Endothelial cell (in vitro differentiated cells): ENCODE data around the gene OARD1. TPM values are rescaled to one million over a fixed set of nuclear protein-coding genes. Genes with fewer than 3 reads are reported as not detected.

ENCODE experiments used
- DNase-seq: peaks from one replicate; pipeline ENCODE4 v3.0.0; 2021; ENCODE audit warnings: low spot score
- H3K27ac Mint-ChIP-seq: one replicate; pipeline ENCODE4 v1.8.0; 2021; ENCODE audit warnings: mixed read lengths, inconsistent platforms; ENCODE audit not compliant: unreplicated experiment
- H3K27me3 Mint-ChIP-seq: one replicate; pipeline ENCODE4 v1.8.0; 2021; ENCODE audit warnings: mild to moderate bottlenecking, moderate library complexity, mixed read lengths, inconsistent platforms; ENCODE audit not compliant: unreplicated experiment
- H3K36me3 Mint-ChIP-seq: one replicate; pipeline ENCODE4 v1.8.0; 2021; ENCODE audit warnings: mild to moderate bottlenecking, low read depth, mixed read lengths, inconsistent platforms; ENCODE audit not compliant: unreplicated experiment
- H3K4me1 Mint-ChIP-seq: one replicate; pipeline ENCODE4 v1.8.0; 2021; ENCODE audit warnings: mild to moderate bottlenecking, mixed read lengths, inconsistent platforms; ENCODE audit not compliant: unreplicated experiment
- H3K4me3 Mint-ChIP-seq: one replicate; pipeline ENCODE4 v1.8.0; 2021; ENCODE audit warnings: mild to moderate bottlenecking, mixed read lengths, inconsistent platforms; ENCODE audit not compliant: unreplicated experiment
- H3K9me3 Mint-ChIP-seq: one replicate; pipeline ENCODE4 v1.8.0; 2021; ENCODE audit warnings: mixed read lengths, inconsistent platforms; ENCODE audit not compliant: unreplicated experiment
- total RNA-seq: library from RNA; stranded (reverse); fragmentation: NEBNext Ultra II Directional; extraction: Animal tissue kit (Norgen Biotek cat#: 25700); gene quantifications from one replicate; pipeline ENCODE4 v1.2.1, GENCODE V29; 2021; ENCODE audit not compliant: unreplicated experiment
- TF ChIP-seq, protein P1 (sequence below): fragments of 200-600 bp; sonication (generic); IDR thresholded peaks from one replicate; pipeline ENCODE4 v1.5.0; 2021; ENCODE audit warnings: antibody characterized with exemption; ENCODE audit not compliant: unreplicated experiment

OARD1 gene
- total RNA-seq, 1 donor from 2014 or later = 20.5 TPM

DNA sequence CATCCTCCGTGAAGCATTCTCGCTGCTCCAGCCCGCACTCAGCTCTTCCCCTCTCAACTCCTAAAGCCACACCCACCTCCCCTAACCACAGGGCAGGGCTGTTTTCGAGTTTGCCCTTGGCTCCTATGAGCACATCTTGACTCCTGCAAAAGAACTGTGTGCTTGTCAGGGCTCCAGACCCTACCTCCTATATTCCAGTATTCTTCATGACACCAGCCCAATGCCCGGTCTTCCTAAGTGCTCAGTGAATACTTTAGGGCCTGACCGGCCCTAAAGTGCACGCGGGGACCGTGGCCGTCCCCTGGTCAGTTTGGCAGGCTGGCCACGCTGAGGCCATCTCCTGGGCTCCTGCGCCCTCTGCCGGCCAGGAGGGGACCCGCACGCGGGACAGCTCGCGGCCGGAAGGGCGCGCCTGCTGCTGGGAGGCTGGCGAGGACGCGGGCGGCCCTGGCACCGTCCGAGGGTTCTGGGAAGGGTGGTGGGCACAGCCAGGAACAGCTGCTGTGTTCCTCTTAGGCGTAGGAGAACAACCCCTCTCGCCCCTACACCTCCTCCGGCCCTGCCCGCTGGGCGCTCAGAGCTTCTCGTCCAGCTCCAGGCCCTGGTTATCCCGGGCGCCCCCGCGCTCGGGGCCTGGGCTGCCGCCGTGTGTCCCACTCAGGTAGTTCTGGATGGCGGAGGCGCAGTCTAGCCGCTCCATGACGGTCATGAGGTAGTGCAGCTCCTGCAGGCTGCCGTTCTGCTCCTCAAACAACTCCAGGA is 44.2 kb downstream of the OARD1 start:
- peak overlapping the region; percentile 9 for H3K27ac Mint-ChIP-seq
- peaks cover 21% of the 10 kb centered on the region for H3K4me1 Mint-ChIP-seq

DNA sequence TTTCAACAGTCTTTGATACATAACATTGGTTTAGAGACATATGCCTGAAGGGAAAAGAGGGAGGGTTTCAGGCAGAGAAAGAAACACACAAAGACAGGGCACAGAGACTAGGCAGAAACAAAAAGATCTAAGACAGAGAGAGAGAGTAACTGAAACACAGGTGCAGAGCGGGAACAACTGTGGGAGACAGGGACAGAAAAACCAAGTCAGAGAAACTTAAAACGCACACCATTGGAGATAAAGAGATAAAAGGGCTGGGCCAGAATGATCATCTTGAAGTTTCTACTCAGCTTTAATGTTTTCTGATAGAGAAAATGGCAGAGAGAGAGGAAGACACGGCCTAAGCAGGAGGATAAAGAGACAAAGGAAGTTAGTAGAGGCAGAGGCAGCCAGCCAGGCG is 44.9 kb downstream of the OARD1 start:
- peak overlapping the region; percentile 9 for H3K27ac Mint-ChIP-seq
- peak overlapping the region; percentile 85 for H3K4me3 Mint-ChIP-seq
- H3K36me3 Mint-ChIP-seq = no peaks in the 10 kb centered on the region
- no peak for DNase-seq
- H3K27me3 Mint-ChIP-seq = no peaks in the 10 kb centered on the region
- peaks cover 21% of the 10 kb centered on the region for H3K4me1 Mint-ChIP-seq
- no peaks in the 10 kb centered on the region for H3K9me3 Mint-ChIP-seq
- TF ChIP-seq, protein P1, sequence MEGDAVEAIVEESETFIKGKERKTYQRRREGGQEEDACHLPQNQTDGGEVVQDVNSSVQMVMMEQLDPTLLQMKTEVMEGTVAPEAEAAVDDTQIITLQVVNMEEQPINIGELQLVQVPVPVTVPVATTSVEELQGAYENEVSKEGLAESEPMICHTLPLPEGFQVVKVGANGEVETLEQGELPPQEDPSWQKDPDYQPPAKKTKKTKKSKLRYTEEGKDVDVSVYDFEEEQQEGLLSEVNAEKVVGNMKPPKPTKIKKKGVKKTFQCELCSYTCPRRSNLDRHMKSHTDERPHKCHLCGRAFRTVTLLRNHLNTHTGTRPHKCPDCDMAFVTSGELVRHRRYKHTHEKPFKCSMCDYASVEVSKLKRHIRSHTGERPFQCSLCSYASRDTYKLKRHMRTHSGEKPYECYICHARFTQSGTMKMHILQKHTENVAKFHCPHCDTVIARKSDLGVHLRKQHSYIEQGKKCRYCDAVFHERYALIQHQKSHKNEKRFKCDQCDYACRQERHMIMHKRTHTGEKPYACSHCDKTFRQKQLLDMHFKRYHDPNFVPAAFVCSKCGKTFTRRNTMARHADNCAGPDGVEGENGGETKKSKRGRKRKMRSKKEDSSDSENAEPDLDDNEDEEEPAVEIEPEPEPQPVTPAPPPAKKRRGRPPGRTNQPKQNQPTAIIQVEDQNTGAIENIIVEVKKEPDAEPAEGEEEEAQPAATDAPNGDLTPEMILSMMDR = no peak

More for the DNA sequence above, 44.2 kb downstream of the OARD1 start:
- Mint-ChIP-seq H3K36me3 (no peaks in the 10 kb centered on the region), H3K4me3 (peak overlapping the region; percentile 85), H3K9me3 (no peaks in the 10 kb centered on the region), H3K27me3 (no peaks in the 10 kb centered on the region)
- peak; percentile 93 for DNase-seq
- TF ChIP-seq, protein P1 = peak; percentile 99

- Mint-ChIP-seq H3K9me3 (no peaks in the 10 kb centered on the region), H3K4me1 (peaks cover 20% of the 10 kb centered on the region)
Measured at GRCh38 chr6:41025966-41026530, 46.1 kb downstream of the OARD1 start.

DNA sequence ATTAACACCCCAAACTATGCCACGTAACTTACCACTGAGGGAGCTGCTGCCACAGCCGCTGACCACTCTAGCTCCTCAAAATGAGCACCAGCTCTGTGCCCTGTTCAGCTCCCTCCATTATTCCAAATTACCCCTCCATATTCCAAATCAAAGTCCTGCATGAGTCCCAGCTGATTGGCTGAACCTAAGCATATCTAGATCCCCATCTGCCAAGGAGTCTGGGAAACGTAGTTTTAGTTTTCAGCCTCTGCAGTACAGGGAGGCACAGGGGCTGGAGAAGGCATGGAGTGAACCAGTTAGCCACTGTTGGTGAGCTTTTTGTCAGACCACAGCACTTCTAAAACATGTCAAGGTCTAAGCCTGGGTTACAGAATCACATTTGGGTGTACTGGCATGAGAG is 49.0 kb downstream of the OARD1 start:
- TF ChIP-seq, protein P1 = no peak
- no peak overlapping the region for H3K27ac Mint-ChIP-seq
- H3K36me3 Mint-ChIP-seq = peaks cover 4% of the 10 kb centered on the region
- H3K4me1 Mint-ChIP-seq = peaks cover 11% of the 10 kb centered on the region
- no peak overlapping the region for H3K4me3 Mint-ChIP-seq
- peaks cover 2% of the 10 kb centered on the region for H3K27me3 Mint-ChIP-seq
- no peak for DNase-seq
- H3K9me3 Mint-ChIP-seq = no peaks in the 10 kb centered on the region

More at GRCh38 chr6:41025966-41026530, 46.1 kb downstream of the OARD1 start:
- H3K4me3 Mint-ChIP-seq = no peak overlapping the region
- DNase-seq = no peak
- peaks cover 2% of the 10 kb centered on the region for H3K27me3 Mint-ChIP-seq
- TF ChIP-seq, protein P1 = no peak
- no peaks in the 10 kb centered on the region for H3K36me3 Mint-ChIP-seq
- H3K27ac Mint-ChIP-seq = no peak overlapping the region

DNA sequence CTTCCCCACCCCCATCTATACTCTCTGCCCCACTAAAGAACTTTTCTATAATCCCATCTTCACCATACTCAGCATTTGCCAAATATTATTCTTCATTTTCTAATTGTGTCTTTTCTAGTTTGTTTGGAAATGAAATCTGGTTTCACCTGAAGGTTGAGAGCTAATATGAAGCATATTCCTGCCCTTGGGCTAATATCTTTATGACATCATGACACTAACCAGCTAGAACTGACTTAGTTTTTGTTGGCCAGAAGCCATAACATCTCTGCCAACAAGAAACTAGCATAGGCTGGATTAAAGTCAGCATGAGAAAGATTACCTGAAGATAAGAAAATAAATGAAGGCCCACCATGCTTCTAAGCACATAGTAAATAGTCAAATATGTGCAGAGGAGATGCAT is 49.9 kb downstream of the OARD1 start:
- Mint-ChIP-seq H3K4me1 (peaks cover 7% of the 10 kb centered on the region), H3K27ac (no peak overlapping the region), H3K27me3 (peaks cover 2% of the 10 kb centered on the region), H3K9me3 (no peaks in the 10 kb centered on the region), H3K36me3 (peaks cover 4% of the 10 kb centered on the region), H3K4me3 (no peak overlapping the region)
- no peak for DNase-seq
- TF ChIP-seq, protein P1 = no peak
